H1 (cell line): Measurements from ENCODE around the gene NAA20. TPM values are rescaled to one million over a fixed set of nuclear protein-coding genes. Genes with fewer than 3 reads are reported as not detected.

Experiments
- CTCF ChIA-PET: fragments of 300-600 bp; sonication (Branson Sonifier 250); formaldehyde crosslinking; loops from one replicate; lab custom pipeline; 2021; ENCODE audit not compliant: partially characterized antibody; lab: Charles Lee
- POLR2A ChIA-PET: fragments of 300-600 bp; sonication (Branson Sonifier 250); formaldehyde crosslinking; loops from one replicate; lab custom pipeline; 2021; ENCODE audit warnings: inconsistent platforms; ENCODE audit not compliant: partially characterized antibody; lab: Charles Lee
- DNase-seq, 2 experiments: peaks; one replicate each; pipeline versions ENCODE4 v3.0.0 to v3.0.0-alpha.2; 2010 to 2022; ENCODE audit warnings: low spot score in 2 of 2, low read depth in 1 of 2, mixed read lengths in 1 of 2
- FAIRE-seq: peaks from 2 replicates; lab custom pipeline; 2011; peaks lifted over from hg19 to GRCh38; lab: Jason Lieb, UNC
- H2AFZ ChIP-seq: 2 replicates; pipeline ENCODE4 v1.8.1; 2012; ENCODE audit warnings: low read length, inconsistent platforms
- H2AK5ac ChIP-seq: 2 replicates; pipeline ENCODE4 v1.6.1; 2013; ENCODE audit warnings: low read depth, low read length
- H2BK120ac ChIP-seq: replicated peaks from 2 replicates; pipeline ENCODE3; 2013; ENCODE audit warnings: low read depth, low read length, inconsistent platforms
- H2BK12ac ChIP-seq: 2 replicates; pipeline ENCODE4 v1.6.1; 2013; ENCODE audit warnings: low read depth, low read length
- H2BK15ac ChIP-seq: 2 replicates; pipeline ENCODE4 v1.6.1; 2013; ENCODE audit warnings: low read length
- H2BK20ac ChIP-seq: 2 replicates; pipeline ENCODE4 v1.6.1; 2013; ENCODE audit warnings: low read length
- H2BK5ac ChIP-seq: 2 replicates; pipeline ENCODE4 v1.6.1; 2013; ENCODE audit warnings: low read depth, low read length
- H3K14ac ChIP-seq: 2 replicates; pipeline ENCODE4 v1.6.1; 2013; ENCODE audit warnings: inconsistent platforms; ENCODE audit not compliant: insufficient read length
- H3K18ac ChIP-seq: 2 replicates; pipeline ENCODE4 v1.6.1; 2013; ENCODE audit warnings: low read length; ENCODE audit errors: extremely low read depth
- H3K23ac ChIP-seq: 2 replicates; pipeline ENCODE4 v1.6.1; 2013; ENCODE audit warnings: inconsistent platforms; ENCODE audit not compliant: insufficient read length
- H3K23me2 ChIP-seq: 2 replicates; pipeline ENCODE4 v1.6.1; 2013; ENCODE audit warnings: low read depth, low read length
- H3K27ac ChIP-seq: 2 replicates; pipeline ENCODE4 v1.6.1; 2011; ENCODE audit warnings: low read depth, low read length, inconsistent platforms
- H3K27me3 ChIP-seq, 4 experiments: replicated peaks in 1 of 4; 1 replicate in 1 of 4; 2 replicates in 3 of 4; pipeline versions ENCODE4 v1.6.1 to v1.8.1; 2011 to 2013; ENCODE audit warnings: low read length in 3 of 4, mild to moderate bottlenecking in 3 of 4, inconsistent platforms in 2 of 4, mixed read lengths in 2 of 4, moderate library complexity in 1 of 4; ENCODE audit not compliant: control insufficient read depth in 3 of 4, insufficient read depth in 3 of 4; ENCODE audit errors: extremely low read depth in 1 of 4
- H3K36me3 ChIP-seq, 4 experiments: 2 replicates each; pipeline versions ENCODE4 v1.6.1 to v1.8.1; 2011 to 2013; ENCODE audit warnings: mild to moderate bottlenecking in 4 of 4, low read length in 3 of 4, moderate library complexity in 2 of 4, control low read depth in 1 of 4, inconsistent platforms in 1 of 4; ENCODE audit not compliant: insufficient read depth in 4 of 4, control insufficient read depth in 2 of 4
- H3K4ac ChIP-seq: replicated peaks from 2 replicates; pipeline ENCODE3; 2013; ENCODE audit warnings: low read length, low read depth, mixed read lengths, inconsistent platforms; ENCODE audit not compliant: insufficient read length
- H3K4me1 ChIP-seq, 4 experiments: replicated peaks in 1 of 4; 1 replicate in 1 of 4; 2 replicates in 3 of 4; pipeline versions ENCODE4 v1.6.1 to v1.8.1; 2011 to 2013; ENCODE audit warnings: low read length in 3 of 4, inconsistent platforms in 2 of 4, mixed read lengths in 1 of 4; ENCODE audit not compliant: insufficient read depth in 4 of 4, control insufficient read depth in 3 of 4
- H3K4me2 ChIP-seq, 2 experiments: 2 replicates each; pipeline versions ENCODE4 v1.6.1 to v1.8.1; 2011 to 2013; ENCODE audit warnings: low read depth in 2 of 2, low read length in 2 of 2, control low read depth in 1 of 2, inconsistent platforms in 1 of 2, mild to moderate bottlenecking in 1 of 2; ENCODE audit not compliant: insufficient read depth in 1 of 2
- H3K4me3 ChIP-seq, 4 experiments: fragments of 200-600, 300-600 bp in 1 of 4; sonication (generic), shearing (Covaris generic), sonication (Bioruptor Twin) in 1 of 4; 2 replicates each; pipeline versions ENCODE4 v1.5.1 to v1.8.1; 2011 to 2016; ENCODE audit warnings: low read length in 4 of 4, low read depth in 3 of 4, control low read depth in 2 of 4, inconsistent platforms in 2 of 4, mild to moderate bottlenecking in 2 of 4, mixed read lengths in 1 of 4, moderate library complexity in 1 of 4; ENCODE audit not compliant: insufficient read depth in 2 of 4; ENCODE audit errors: extremely low read depth in 1 of 4
- H3K56ac ChIP-seq: replicated peaks from 2 replicates; pipeline ENCODE3; 2013; ENCODE audit warnings: low read depth, mild to moderate bottlenecking, mixed read lengths, low read length, inconsistent platforms; ENCODE audit not compliant: insufficient read length
- H3K79me1 ChIP-seq: 2 replicates; pipeline ENCODE4 v1.6.1; 2013; ENCODE audit warnings: low read depth, low read length, control low read depth
- H3K79me2 ChIP-seq, 2 experiments: 2 replicates each; pipeline versions ENCODE4 v1.6.1 to v1.8.1; 2012 to 2013; ENCODE audit warnings: low read length in 2 of 2, mild to moderate bottlenecking in 2 of 2, inconsistent platforms in 1 of 2; ENCODE audit not compliant: insufficient read depth in 2 of 2, control insufficient read depth in 1 of 2
- H3K9ac ChIP-seq, 4 experiments: replicated peaks in 1 of 4; 1 replicate in 1 of 4; 2 replicates in 3 of 4; pipeline versions ENCODE4 v1.6.1 to v1.8.1; 2011 to 2013; ENCODE audit warnings: low read depth in 3 of 4, low read length in 3 of 4, control low read depth in 2 of 4, mild to moderate bottlenecking in 2 of 4, moderate library complexity in 2 of 4, inconsistent platforms in 1 of 4; ENCODE audit errors: extremely low read depth in 1 of 4
- H3K9me3 ChIP-seq, 2 experiments: 2 replicates each; pipeline versions ENCODE4 v1.6.1 to v1.8.1; 2012 to 2013; ENCODE audit warnings: mild to moderate bottlenecking in 2 of 2, moderate library complexity in 2 of 2, control low read depth in 1 of 2, inconsistent platforms in 1 of 2, low read depth in 1 of 2, low read length in 1 of 2, mixed read lengths in 1 of 2; ENCODE audit not compliant: insufficient read depth in 2 of 2
- H4K20me1 ChIP-seq, 2 experiments: replicated peaks in 1 of 2; 2 replicates each; pipeline versions ENCODE3 to v1.8.1; 2011 to 2013; ENCODE audit warnings: inconsistent platforms in 2 of 2, low read length in 2 of 2, mild to moderate bottlenecking in 1 of 2; ENCODE audit not compliant: insufficient read depth in 2 of 2, control insufficient read depth in 1 of 2
- H4K5ac ChIP-seq: 2 replicates; pipeline ENCODE4 v1.6.1; 2013; ENCODE audit warnings: low read length, low read depth, mixed read lengths, inconsistent platforms; ENCODE audit not compliant: insufficient read length
- H4K8ac ChIP-seq: 2 replicates; pipeline ENCODE4 v1.8.0; 2013; ENCODE audit warnings: mild to moderate bottlenecking, moderate library complexity, low read length, inconsistent platforms; ENCODE audit not compliant: insufficient read depth; ENCODE audit errors: extremely low read depth
- H4K91ac ChIP-seq: replicated peaks from 2 replicates; pipeline ENCODE3; 2013; ENCODE audit warnings: low read length, mixed read lengths, inconsistent platforms; ENCODE audit not compliant: insufficient read length
- ASH2L ChIP-seq: fragments of 200-600, 300-600 bp; sonication (generic); IDR thresholded peaks from one replicate; pipeline ENCODE4 v1.7.1; 2017; ENCODE audit warnings: low read length
- BACH1 ChIP-seq: IDR thresholded peaks from 2 replicates; pipeline ENCODE4 v1.6.1; 2012; ENCODE audit warnings: low read length, improper control_type of control experiment
- EZH2 ChIP-seq: fragments of 200-600 bp; sonication (generic); IDR thresholded peaks from 2 replicates; pipeline ENCODE4 v1.7.1; 2012; ENCODE audit warnings: low read depth, mild to moderate bottlenecking, moderate library complexity, low read length, inconsistent platforms; ENCODE audit not compliant: severe bottlenecking
- FOSL1 ChIP-seq: IDR thresholded peaks from 2 replicates; pipeline ENCODE4 v1.6.1; 2011; ENCODE audit warnings: mild to moderate bottlenecking, low read depth, low read length, moderate library complexity; ENCODE audit not compliant: insufficient read depth
- RBBP5 ChIP-seq: IDR thresholded peaks from 2 replicates; pipeline ENCODE4 v1.7.1; 2012; ENCODE audit warnings: low read depth, mild to moderate bottlenecking, inconsistent platforms, low read length, moderate library complexity, borderline replicate concordance
- SAP30 ChIP-seq: fragments of 300-600 bp; sonication (generic); IDR thresholded peaks from 2 replicates; pipeline ENCODE4 v1.7.1; 2012; ENCODE audit warnings: low read length, moderate library complexity, mild to moderate bottlenecking, inconsistent platforms; ENCODE audit not compliant: insufficient read depth, insufficient replicate concordance
- SP2 ChIP-seq: IDR thresholded peaks from 2 replicates; pipeline ENCODE4 v1.6.1; 2012; ENCODE audit warnings: mild to moderate bottlenecking, low read length, inconsistent platforms
- SUZ12 ChIP-seq: fragments of 200-600 bp; sonication (generic); IDR thresholded peaks from 2 replicates; pipeline ENCODE4 v1.6.1; 2012; ENCODE audit warnings: mild to moderate bottlenecking, inconsistent platforms, low read length, moderate library complexity, mixed read lengths
- WGBS, 2 experiments: shearing (Covaris generic) in 1 of 2; methylation state at CpG; one replicate each; pipeline versions ENCODE4 v1.1.6 to v1.1.7; 2013 to 2015; ENCODE audit warnings: low lambda C conversion rate in 2 of 2, mixed read lengths in 2 of 2, inconsistent platforms in 1 of 2, low coverage in 1 of 2, missing lambda C conversion rate in 1 of 2; ENCODE audit not compliant: insufficient replicate concordance in 2 of 2, insufficient coverage in 1 of 2, insufficient read length in 1 of 2; ENCODE audit errors: extremely low coverage in 1 of 2, missing lambda C conversion rate in 1 of 2; 5-methylcytosine and 5-hydroxymethylcytosine counted together
- polyA plus RNA-seq, 7 experiments: library from polyadenylated mRNA; depleted of rRNA in 3 of 7; stranded (reverse) in 5 of 7; unstranded in 2 of 7; fragments of >200 nt in 5 of 7; fragments of 200-250 nt in 2 of 7; gene quantifications; 1 replicate in 5 of 7; 2 replicates in 1 of 7; 4 replicates in 1 of 7; pipeline versions ENCODE4 v1.2.1 to v1.2.3, GENCODE V29; 2011 to 2013; ENCODE audit warnings: missing spikeins in 2 of 7, mixed read lengths in 2 of 7
- total RNA-seq: library from RNA; stranded (reverse); fragmentation: NEBNext Ultra II Directional; extraction: Animal tissue kit (Norgen Biotek cat#: 25700); gene quantifications from 2 replicates; pipeline ENCODE4 v1.2.1, GENCODE V29; 2021
- TF ChIP-seq, protein P1 (sequence below): IDR thresholded peaks from 2 replicates; pipeline ENCODE4 v1.6.1; 2011; ENCODE audit warnings: low read length, improper control_type of control experiment
- TF ChIP-seq, protein P2 (sequence below): IDR thresholded peaks from 2 replicates; pipeline ENCODE4 v1.6.1; 2011; ENCODE audit warnings: low read depth, mild to moderate bottlenecking, low read length; ENCODE audit not compliant: insufficient read depth

Gene NAA20
- total and polyA plus RNA-seq, 2 of the 8 experiments (the other 6 are each of a cell fraction or from before 2014, with no cell fraction given): 21.9 to 41.1 TPM

DNA sequence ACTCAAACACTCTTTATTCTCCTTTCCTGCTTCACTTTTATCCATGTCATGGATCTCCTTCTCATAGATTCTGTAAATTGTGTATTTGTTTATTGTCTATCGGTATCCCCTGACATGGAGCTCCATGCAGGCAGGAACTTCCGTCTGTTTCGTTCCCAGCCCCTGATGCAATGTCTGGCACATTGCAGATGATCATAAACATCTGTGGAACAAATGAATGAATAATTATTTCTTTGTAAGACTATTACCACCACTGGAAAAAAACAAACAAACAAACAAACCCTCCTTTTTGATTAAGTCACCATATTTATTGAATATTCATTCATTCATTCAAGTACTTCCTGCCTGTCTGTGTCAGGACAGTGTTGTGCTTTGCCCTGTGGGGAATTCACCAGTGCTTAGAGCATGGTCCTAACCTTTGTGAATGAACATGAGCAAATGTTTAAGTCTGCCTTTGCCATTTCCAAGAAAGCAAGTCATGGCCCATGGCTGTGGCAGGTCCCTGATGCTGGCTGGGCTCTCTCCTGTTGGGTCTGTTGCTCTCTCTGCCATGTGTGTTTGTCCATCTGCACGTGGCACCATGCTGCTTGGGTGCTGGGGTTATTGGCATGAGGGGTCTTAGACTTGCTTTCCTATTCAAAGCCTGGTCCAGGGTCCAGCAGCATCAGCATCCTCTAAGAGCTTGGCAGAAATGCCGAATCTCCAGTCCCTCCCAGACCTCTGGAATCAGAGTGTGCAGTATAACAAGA lies 47.5 kb upstream of the NAA20 start:
- H3K79me1 ChIP-seq: no peaks in the 10 kb centered on the region
- TF ChIP-seq EZH2: no peak
- no peak for TF ChIP-seq SAP30
- no peak for TF ChIP-seq SP2
- no peak for TF ChIP-seq BACH1
- TF ChIP-seq, protein P1, sequence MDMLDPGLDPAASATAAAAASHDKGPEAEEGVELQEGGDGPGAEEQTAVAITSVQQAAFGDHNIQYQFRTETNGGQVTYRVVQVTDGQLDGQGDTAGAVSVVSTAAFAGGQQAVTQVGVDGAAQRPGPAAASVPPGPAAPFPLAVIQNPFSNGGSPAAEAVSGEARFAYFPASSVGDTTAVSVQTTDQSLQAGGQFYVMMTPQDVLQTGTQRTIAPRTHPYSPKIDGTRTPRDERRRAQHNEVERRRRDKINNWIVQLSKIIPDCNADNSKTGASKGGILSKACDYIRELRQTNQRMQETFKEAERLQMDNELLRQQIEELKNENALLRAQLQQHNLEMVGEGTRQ: no peak
- no peak for TF ChIP-seq FOSL1
- TF ChIP-seq, protein P2, sequence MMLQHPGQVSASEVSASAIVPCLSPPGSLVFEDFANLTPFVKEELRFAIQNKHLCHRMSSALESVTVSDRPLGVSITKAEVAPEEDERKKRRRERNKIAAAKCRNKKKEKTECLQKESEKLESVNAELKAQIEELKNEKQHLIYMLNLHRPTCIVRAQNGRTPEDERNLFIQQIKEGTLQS: no peak
- no peak for TF ChIP-seq RBBP5
- TF ChIP-seq ASH2L: no peak
- TF ChIP-seq SUZ12: no peak

More for the DNA sequence above, 47.5 kb upstream of the NAA20 start:
- FAIRE-seq (no peak), DNase-seq (no peak)
- H3K23ac ChIP-seq: no peak overlapping the region
- H3K4me2 ChIP-seq: no peak overlapping the region
- no peaks in the 10 kb centered on the region for H3K79me2 ChIP-seq
- no peak overlapping the region for H2AFZ ChIP-seq
- no peak overlapping the region for H4K8ac ChIP-seq
- 0 out of 2 replicates have a peak, but pooled peaks cover 3% of the 10 kb centered on the region for H3K23me2 ChIP-seq
- ChIA-PET POLR2A (interaction anchor here (1.0 kb wide), 1 partner anchor 9 kb away, joined by 3 read pairs; no protein-coding TSS in a partner anchor), CTCF (no interaction called here)
- no peak overlapping the region for H2BK12ac ChIP-seq
- no peak overlapping the region; a peak in 1 of 7 replicates for H3K9ac ChIP-seq
- H3K4ac ChIP-seq: no peak overlapping the region
- H4K5ac ChIP-seq: no peak overlapping the region
- no peak overlapping the region for H2BK15ac ChIP-seq
- H3K56ac ChIP-seq: no peak overlapping the region
- H3K36me3 ChIP-seq: no peaks in the 10 kb centered on the region
- no peak overlapping the region for H4K91ac ChIP-seq
- no peak overlapping the region for H3K4me3 ChIP-seq
- no peaks in the 10 kb centered on the region for H3K9me3 ChIP-seq
- H3K27me3 ChIP-seq: peaks cover 0 to 1% (median 0%) of the 10 kb centered on the region in 4 experiments; a peak in 1 of 7 replicates
- H4K20me1 ChIP-seq: no peaks in the 10 kb centered on the region
- WGBS, 2 experiments: 94% methylated on average over 5 of the region's 5 CpGs; no CpG with 5 or more reads in 1 of the 2 experiments
- H2BK20ac ChIP-seq: no peak overlapping the region
- H2BK120ac ChIP-seq: no peak overlapping the region
- H3K27ac ChIP-seq: no peak overlapping the region
- no peak overlapping the region for H3K18ac ChIP-seq
- H2AK5ac ChIP-seq: no peak overlapping the region
- no peak overlapping the region for H3K14ac ChIP-seq
- peaks cover 0 to 6% (median 0%) of the 10 kb centered on the region in 4 experiments; a peak in 1 of 7 replicates for H3K4me1 ChIP-seq
- no peak overlapping the region for H2BK5ac ChIP-seq
